ENCODE measurements around the gene PNPLA6. TPM values are rescaled to one million over a fixed set of nuclear protein-coding genes. Genes with fewer than 3 reads are reported as not detected.
"Not testable (repeated sequence)": the region's sequence is repeated elsewhere in the genome, so short reads cannot be mapped to it uniquely, and the experiment has no call there.

The PNPLA6 gene
- total and polyA plus RNA-seq, 2 of the 8 experiments (the other 6 are each of a cell fraction or from before 2014, with no cell fraction given): 55.1 to 121 TPM

GRCh38 chr19:7575434-7576040 lies 40.0 kb downstream of the PNPLA6 start (continued):
- TF ChIP-seq SIX5 (IDR thresholded peaks at IDR 0.05; ENCODE audit: low read depth, low read length) (no peak), YY1 (IDR thresholded peaks at IDR 0.05; ENCODE audit: low read depth, low read length) (no peak), CREB1 (IDR thresholded peaks at IDR 0.05) (no peak), HDAC2 (IDR thresholded peaks at IDR 0.05; ENCODE audit: borderline replicate concordance in 1 of 2, low read depth in 2 of 2, low read length in 2 of 2) (no peak)

GRCh38 chr19:7577422-7577821 lies 41.9 kb downstream of the PNPLA6 start:
- H3K9me3 ChIP-seq (ENCODE audit: insufficient read depth in 2 of 2, low read depth in 1 of 2, low read length in 1 of 2); H2BK5ac ChIP-seq (ENCODE audit: low read depth, low read length); H4K20me1 ChIP-seq (replicated peaks in 1 of 2; ENCODE audit: control insufficient read depth in 1 of 2, insufficient read depth in 2 of 2, low read length in 2 of 2); H2BK20ac ChIP-seq (ENCODE audit: low read length); H3K36me3 ChIP-seq (ENCODE audit: control insufficient read depth in 2 of 4, insufficient read depth in 4 of 4, low read length in 3 of 4); DNase-seq (ENCODE audit: low read depth in 1 of 2, low spot score in 2 of 2); H3K4me3 ChIP-seq (ENCODE audit: extremely low read depth in 1 of 4, insufficient read depth in 2 of 4, low read depth in 3 of 4, low read length in 4 of 4); H3K79me2 ChIP-seq (ENCODE audit: control insufficient read depth in 1 of 2, insufficient read depth in 2 of 2, low read length in 2 of 2); H3K18ac ChIP-seq (ENCODE audit: extremely low read depth, low read length); H4K5ac ChIP-seq (ENCODE audit: insufficient read length, low read depth, low read length); H3K27ac ChIP-seq (ENCODE audit: low read depth, low read length); H3K23me2 ChIP-seq (ENCODE audit: low read depth, low read length); H2BK120ac ChIP-seq (replicated peaks; ENCODE audit: low read depth, low read length); H4K8ac ChIP-seq (ENCODE audit: extremely low read depth, insufficient read depth, low read length); H3K27me3 ChIP-seq (replicated peaks in 1 of 4; ENCODE audit: control insufficient read depth in 3 of 4, extremely low read depth in 1 of 4, insufficient read depth in 3 of 4, low read length in 3 of 4); H3K14ac ChIP-seq (ENCODE audit: insufficient read length); H2BK12ac ChIP-seq (ENCODE audit: low read depth, low read length); H3K79me1 ChIP-seq (ENCODE audit: low read depth, low read length); H2AK5ac ChIP-seq (ENCODE audit: low read depth, low read length); H3K4ac ChIP-seq (replicated peaks; ENCODE audit: insufficient read length, low read depth, low read length); H2BK15ac ChIP-seq (ENCODE audit: low read length); H3K56ac ChIP-seq (replicated peaks; ENCODE audit: insufficient read length, low read depth, low read length); H3K23ac ChIP-seq (ENCODE audit: insufficient read length); FAIRE-seq; H3K4me2 ChIP-seq (ENCODE audit: insufficient read depth in 1 of 2, low read depth in 2 of 2, low read length in 2 of 2); H3K4me1 ChIP-seq (replicated peaks in 1 of 4; ENCODE audit: control insufficient read depth in 3 of 4, insufficient read depth in 4 of 4, low read length in 3 of 4); H2AFZ ChIP-seq (ENCODE audit: low read length); H3K9ac ChIP-seq (replicated peaks in 1 of 4; ENCODE audit: extremely low read depth in 1 of 4, low read depth in 3 of 4, low read length in 3 of 4); H4K91ac ChIP-seq (replicated peaks; ENCODE audit: insufficient read length, low read length): not testable (repeated sequence)
- CTCF ChIA-PET (ENCODE audit: partially characterized antibody): interaction anchor here (0.6 to 2.8 kb wide), 3 partner anchors 9 to 953 kb away, joined by 4 to 11 read pairs (median 4); partner anchors contain the start of gene TRAPPC5
- 92% methylated on average over 1 of the region's 1 CpG; no CpG with 5 or more reads in 1 of the 2 experiments for WGBS, 2 experiments (ENCODE audit: extremely low coverage in 1 of 2, insufficient coverage in 1 of 2, insufficient read length in 1 of 2, insufficient replicate concordance in 2 of 2, low coverage in 1 of 2, low lambda C conversion rate in 2 of 2, missing lambda C conversion rate in 1 of 2)
- POLR2A ChIA-PET (ENCODE audit: partially characterized antibody): interaction anchor here (0.7 to 1.2 kb wide), 3 partner anchors 9 to 58 kb away, joined by 3 read pairs; no protein-coding TSS in a partner anchor

All from H1 (cell line).